Hindlimb muscle (tissue), 1 donor: ENCODE results near the gene NMNAT3. TPM values are rescaled to one million over a fixed set of nuclear protein-coding genes. Genes with fewer than 3 reads are reported as not detected.

Experiments used
- DNase-seq: peaks from one replicate; pipeline ENCODE4 v3.0.0-alpha.2; 2013
- polyA plus RNA-seq: library from polyadenylated mRNA; unstranded; fragments of 120-200 nt; gene quantifications from one replicate; pipeline ENCODE4 v1.2.1, GENCODE V29; 2013; ENCODE audit not compliant: insufficient read length

Gene NMNAT3
- polyA plus RNA-seq, 1 donor, result 4.0 TPM

- DNase-seq, result no peak
These were observed 136.9 kb downstream of the NMNAT3 start for GRCh38 chr3:139540651-139541531.

GRCh38 chr3:139538733-139539132, 139.0 kb downstream of the NMNAT3 start:
- no peak for DNase-seq

DNA sequence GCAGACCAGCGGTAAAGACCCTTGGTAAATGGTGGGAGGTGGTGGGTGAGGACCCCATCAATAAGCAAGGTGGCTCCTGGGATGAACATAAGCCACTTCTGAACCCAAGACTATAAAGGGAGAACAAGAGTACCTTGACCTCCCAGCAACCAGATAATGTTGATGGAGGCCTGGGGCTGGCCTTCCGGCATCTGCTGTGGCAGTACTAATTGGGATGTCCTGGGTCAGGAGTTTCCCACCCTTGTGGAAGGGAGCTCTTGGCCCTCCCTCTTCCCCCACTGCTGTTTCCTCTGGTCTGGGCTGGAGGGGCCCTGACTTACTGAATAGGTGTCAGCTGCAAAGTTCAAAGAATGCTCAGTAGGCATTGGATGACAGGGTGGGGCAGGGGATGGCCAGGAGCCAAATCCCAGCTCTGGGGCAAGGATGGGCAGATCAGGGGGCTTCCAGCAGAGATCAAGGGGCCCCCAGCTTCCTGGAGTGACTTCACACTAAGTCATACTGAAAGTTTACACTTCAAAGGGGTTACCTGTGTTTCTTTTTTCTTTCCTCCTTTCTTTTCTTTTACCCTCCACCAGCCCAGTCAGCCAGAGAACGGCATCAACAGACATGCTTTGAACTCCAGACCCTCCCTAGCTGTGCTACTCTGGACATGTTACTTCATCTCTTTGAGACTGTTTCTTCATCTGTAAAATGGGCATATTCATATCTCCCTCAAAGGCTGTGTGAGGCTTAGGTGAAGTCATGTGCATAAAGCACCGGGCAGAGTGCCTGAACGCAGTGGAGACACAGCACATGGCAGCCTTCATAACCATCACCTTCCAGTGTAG, 139.8 kb downstream of the NMNAT3 start:
- DNase-seq, result no peak

DNA sequence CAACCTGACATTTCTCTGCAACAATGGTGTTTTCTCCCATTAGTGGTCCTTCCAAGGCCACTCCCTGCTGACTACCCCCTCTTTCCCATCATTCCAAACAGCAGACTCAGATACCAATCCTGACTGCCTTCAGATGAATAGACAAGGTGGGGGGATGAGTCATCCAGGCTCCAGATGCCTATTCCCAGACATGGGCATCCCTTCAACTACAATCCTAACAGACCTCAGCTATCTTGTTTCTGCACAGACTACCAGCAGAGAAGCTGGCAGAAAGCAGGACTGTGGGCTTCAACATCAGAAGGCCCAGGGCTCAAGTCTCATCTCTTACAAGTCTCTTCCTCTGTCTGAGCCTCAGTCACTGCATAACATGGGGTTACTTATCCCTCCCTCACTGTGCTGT, 140.4 kb downstream of the NMNAT3 start:
- no peak for DNase-seq

DNA sequence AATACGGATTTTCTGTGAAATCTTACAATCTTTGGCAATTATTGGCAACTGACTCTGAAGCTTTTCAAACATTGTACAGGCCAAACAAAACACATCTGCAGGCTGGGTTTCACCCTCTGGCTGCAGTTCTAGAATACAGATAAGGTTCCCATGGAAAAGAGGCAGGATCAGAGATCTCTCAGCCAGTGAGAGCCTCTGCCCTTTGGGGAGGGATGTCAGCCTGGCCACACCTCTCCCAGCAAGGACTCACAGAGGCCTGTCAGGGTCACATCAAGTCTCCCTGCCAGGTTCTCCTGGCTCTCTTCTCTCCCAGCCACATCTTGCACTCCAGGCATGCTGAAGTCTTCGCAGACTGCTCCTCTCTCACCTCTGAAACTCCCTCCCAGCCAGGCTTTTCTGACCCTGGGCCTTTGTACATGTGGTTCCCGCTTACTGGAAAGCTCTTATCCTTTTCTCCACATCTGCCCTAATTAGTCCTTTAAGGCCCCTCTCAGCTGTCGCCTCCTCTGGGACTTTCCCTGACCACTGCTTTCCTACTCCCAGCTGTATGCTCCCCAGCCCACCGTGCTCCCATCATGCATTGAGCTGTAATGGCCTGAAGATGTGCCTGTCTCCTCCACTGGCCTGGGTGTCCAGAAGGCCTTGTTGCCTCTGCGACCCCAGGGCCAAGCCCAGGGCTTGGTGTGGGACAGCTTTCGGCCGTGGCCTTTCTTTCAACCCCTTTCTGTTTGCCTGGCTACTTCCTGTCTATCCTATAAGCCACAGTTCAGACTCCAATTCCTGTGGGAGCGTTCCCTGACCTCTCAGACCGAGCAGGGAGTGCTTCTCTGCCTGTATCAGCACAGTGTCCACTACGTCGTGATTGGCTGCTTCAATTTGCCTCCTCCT, 142.5 kb downstream of the NMNAT3 start:
- no peak for DNase-seq

DNA sequence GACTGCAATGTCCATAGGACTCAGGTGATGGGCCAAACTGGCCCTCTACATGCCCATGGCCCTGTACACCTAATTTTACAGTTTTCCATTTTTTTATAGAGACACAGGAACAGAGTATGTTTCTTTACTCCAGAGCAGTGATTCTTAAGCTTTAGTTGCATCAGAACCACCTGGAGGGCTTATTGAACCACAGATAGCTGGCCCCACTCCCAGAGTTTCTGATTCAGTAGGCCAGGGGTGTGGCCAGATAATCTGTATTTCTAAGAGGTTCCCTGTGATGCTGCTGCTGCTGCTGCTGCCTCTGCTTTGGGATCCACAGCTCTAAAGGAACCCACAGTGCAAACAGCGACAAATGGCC, 143.3 kb downstream of the NMNAT3 start:
- no peak for DNase-seq

- DNase-seq, result peak; percentile 66
These were observed 143.9 kb downstream of the NMNAT3 start for GRCh38 chr3:139533781-139534454.

DNA sequence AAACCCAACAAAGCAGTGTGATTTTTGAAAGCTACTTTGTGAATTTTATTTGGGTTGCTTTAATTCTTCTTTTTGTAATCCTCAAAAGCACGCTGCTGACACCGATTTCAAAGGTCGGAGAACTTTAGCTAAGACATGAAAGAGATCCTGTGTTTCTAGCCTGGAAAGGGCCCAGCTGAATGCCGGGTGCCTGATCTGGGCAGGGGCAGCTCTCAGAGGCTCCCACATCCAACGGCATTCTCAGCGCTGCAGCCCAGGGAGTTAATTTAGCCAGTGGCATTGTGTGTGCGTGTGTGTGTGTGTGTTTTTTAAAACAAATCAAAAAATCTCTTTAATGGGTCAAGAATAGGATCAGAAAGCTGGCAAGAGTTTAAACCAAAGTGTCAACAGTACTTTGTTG, 144.8 kb downstream of the NMNAT3 start:
- no peak for DNase-seq

DNA sequence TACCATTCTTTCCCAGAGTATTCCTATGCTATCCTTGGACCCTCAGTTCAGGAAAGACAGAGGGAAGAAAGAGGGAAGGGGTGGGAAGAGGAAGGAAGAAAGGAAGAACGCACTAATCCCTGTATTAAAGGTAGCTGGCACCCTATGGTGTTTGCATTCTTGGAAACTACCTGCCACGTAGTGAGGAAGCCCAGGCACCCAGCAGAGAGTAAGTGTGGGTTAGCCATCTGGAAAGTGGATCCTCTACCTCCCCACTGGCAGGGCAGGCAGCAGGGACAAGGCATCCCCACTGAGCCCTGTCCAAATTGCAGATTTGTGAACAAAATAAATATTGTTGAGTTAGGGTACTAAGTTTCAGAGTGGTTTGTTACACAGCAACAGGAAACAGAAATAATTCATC, 147.1 kb downstream of the NMNAT3 start:
- no peak for DNase-seq

GRCh38 chr3:139529662-139530061, 148.1 kb downstream of the NMNAT3 start:
- DNase-seq, result no peak

- no peak for DNase-seq
These were observed 148.8 kb downstream of the NMNAT3 start for GRCh38 chr3:139528924-139529323.

GRCh38 chr3:139528281-139528680, 149.5 kb downstream of the NMNAT3 start:
- DNase-seq, result no peak

GRCh38 chr3:139527265-139527664, 150.5 kb downstream of the NMNAT3 start:
- no peak for DNase-seq

DNA sequence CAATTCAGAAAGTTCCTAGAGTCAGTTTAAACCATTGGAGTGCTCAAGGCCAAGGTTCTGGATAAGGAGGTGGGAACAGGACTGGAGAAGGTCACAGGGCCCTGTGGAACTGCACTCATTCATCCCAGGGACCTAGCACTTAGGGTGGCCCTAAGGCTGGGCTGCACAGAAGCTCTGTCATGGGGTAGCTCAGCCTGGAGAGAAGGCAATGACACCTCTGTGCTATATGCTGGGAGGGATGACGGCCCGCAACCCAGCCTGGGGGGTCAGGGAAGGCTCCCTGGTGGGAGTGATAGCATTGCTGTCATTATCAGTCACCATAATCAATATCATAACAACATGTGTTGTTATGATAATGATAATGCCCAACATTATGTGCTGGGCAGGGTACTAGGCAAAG, 151.6 kb downstream of the NMNAT3 start:
- no peak for DNase-seq

DNA sequence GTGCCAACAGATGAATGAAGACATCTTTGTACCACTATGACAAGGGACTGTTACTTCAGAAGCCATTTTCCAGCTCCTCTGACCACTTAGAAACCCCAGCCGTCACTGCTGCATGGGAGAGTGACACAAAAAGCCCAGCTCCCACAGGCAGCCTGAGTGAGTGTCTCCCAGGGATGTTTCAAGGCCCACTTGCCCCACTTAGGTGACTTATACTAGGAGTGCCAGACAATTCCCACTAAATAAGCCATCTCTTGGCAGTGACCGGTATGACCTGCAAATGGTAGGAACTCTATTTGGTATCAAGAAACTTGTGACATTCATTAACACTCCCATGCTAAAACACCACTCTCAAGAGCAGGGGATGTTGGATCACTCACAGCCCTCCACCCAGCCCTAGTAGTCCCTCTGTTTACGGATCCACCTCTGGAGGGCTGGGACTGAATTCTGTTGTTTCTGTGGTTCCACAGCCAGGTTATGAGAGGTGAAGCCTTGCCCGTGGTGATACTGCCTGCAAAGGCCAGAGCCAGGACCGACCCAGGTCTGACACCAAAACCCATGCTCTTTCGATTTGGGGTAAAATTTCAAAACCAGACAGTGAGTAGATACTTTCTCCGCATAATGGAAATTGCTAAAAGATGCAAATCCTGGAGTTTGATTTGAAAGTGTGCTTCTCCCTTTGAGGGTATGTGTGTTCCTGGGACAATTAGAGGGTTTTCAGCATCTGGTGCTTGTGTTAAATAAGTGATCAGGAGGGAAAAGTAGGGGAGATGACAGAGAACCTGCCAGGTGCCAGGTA, 152.7 kb downstream of the NMNAT3 start:
- no peak for DNase-seq

DNA sequence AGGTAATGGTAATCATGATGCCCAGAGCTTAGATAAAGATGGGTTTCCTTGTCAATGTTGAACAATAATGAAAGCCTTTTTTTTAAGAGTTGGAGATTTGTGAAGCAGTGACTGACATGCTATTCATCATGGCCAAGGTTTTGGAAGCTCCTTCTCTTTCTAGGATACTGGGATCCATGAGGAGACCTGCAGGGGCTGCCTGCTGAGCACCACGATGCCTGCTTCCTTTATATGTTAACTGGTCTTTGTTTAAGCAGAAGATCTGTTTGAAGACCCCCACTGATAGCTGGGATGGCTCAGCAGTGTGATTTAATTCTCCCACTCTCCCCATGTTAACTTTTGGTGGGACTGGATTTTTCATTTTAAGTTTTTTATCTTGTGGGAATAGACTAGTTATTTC, 154.1 kb downstream of the NMNAT3 start:
- no peak for DNase-seq

- DNase-seq, result no peak
These were observed 154.6 kb downstream of the NMNAT3 start for GRCh38 chr3:139523166-139523565.

- DNase-seq, result no peak
These were observed 155.4 kb downstream of the NMNAT3 start for GRCh38 chr3:139522421-139522820.

GRCh38 chr3:139521816-139522215, 156.0 kb downstream of the NMNAT3 start:
- DNase-seq, result no peak

GRCh38 chr3:139521144-139521543, 156.6 kb downstream of the NMNAT3 start:
- DNase-seq, result no peak

DNA sequence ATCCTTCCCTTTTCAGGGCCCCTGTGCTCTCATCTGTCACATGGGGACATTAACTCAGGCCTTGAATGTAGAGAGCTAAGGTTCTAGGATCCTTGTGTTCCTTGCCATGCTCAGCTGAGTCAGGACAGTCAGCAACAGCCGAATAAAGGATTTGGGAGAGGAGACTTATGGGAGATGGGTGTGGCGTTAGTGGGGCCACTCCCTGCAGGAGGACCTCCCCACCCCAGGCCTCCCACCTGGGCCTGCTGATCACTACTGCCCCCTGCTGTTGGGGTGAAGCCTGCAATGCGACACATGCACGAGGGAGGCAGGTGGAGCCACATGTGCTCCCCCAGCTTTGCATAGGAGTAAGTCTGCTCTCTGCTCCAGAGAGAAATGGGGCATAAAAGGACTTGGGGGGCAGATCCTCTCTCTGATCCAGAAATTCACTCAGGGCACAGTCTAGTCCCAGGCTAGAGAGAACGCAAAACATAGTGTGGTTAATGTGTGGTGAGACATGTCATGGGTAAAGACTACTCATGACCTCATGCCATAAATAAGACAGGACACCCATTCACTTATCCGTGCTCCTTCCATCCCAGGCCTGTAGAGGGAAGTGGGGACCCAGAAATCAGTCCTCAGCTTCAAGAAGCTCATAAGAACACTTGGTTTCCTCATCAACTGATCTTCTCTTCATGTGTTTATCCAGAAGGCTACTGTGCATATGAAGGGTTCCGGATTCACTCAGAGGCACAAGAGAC, 157.6 kb downstream of the NMNAT3 start:
- no peak for DNase-seq
